Limb (tissue), 2 donors: ENCODE data around the gene CMTM7.
"Not testable (repeated sequence)": the region's sequence is repeated elsewhere in the genome, so short reads cannot be mapped to it uniquely, and the experiment has no call there.

ENCODE experiments used
- DNase-seq, 2 donors: peaks; one replicate each; pipeline ENCODE4 v3.0.0-alpha.2; 2016; ENCODE audit errors: extremely low spot score in 2 of 2

CMTM7 gene

DNA sequence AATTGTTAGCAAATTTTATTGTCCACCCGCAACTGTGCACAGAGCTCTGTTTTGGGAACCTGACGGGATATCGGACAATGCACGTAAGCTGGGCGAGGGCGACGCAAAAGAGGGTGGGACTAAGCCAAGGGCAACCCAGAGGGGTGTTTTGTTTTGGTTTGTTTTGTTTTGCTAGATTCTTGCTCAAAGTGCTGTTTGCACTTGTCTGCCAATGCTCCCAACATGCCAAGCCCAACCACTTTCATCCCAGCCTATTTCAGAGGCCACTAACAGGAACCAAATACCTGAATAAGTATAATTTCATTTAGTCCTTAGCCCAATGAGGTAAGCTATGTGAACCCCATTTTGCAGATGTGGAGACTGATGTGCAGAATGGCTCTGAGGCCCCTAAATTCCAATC lies 9.7 kb upstream of the CMTM7 start:
- no peak for DNase-seq

DNA sequence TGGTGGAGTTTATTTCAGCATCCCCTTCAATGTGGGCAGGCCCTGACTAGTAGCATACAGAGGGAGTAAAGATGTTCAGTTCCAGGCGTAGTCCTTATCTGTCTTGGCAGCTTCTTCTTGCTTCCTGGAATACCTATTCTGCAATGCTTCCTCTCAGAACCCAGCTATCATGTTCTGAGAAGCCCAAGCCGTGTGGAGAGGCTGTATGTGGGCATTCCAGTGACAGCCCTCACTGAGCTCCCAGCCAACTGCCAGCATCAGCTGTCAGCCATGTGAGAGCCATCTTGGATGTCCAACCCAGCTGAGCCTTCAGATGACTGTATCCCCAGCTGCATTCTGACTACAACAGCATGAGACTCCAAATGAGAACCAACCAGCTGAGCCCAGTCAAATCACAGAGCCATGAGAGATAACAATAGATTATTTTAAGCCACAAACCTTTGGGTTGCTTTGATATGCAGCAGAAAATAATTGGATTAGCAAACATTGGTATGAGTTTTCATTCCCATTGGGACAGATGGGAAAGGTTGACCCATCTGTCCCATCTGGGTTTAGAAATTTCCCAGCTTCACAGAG lies 8.4 kb upstream of the CMTM7 start:
- DNase-seq: no peak

DNA sequence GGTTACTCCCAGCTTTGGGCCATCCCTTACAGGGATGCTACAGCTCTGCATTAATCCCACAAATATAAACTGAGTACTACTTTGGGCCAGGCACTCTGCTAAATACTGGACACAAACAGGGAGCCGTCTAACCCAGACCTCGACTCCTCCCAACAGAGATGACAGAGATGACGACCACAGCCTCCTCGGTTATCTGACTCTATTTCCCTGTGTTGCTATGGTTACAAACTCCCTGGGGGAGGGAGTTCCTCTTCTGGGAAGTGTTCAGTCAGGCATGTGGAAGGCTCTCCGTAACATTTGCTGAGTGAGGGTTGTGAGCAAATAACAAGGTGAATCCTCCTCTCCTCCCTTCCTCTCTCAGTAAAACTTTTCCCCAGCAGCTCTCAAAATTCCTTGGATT lies 6.7 kb upstream of the CMTM7 start:
- DNase-seq: peak; percentile 11 to 53

DNA sequence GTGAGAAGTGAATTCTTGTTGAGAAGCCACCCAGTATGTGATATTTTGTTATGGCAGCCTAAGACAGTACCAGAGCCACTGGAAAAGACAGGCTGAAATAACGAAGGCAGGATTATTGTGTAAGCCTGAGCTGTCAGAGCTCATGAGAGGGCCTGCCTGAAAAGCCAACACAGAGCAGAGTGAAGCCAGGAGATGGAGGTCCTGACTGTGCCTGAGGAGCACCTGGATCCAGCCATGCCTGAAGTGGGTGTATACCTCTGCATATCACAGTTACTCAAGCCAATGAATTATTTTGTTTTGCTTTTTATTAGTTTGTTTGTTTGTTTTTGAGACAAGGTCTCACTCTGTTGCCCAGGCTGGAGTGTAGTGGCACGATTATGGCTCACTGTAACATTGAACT lies 4.1 kb upstream of the CMTM7 start:
- DNase-seq: no peak

DNA sequence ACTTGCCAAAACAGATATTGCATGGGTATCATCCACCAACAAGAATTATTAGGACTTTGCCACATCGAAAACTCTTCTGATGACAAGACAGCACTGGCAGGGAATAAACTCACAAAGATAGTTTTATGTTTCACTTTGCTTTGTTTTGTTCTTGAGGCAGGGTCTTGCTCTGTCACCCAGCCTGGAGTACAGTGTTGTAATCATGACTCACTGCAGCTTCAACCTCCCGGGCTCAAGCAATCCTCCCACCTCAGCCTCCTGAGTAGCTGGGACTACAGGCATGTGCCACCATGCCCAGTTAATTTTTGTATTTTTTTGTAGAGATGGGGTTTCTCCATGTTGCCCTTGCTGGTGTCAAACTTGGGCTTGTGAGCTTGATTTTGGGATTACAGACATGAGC lies 2.1 kb upstream of the CMTM7 start:
- not testable (repeated sequence) for DNase-seq

DNA sequence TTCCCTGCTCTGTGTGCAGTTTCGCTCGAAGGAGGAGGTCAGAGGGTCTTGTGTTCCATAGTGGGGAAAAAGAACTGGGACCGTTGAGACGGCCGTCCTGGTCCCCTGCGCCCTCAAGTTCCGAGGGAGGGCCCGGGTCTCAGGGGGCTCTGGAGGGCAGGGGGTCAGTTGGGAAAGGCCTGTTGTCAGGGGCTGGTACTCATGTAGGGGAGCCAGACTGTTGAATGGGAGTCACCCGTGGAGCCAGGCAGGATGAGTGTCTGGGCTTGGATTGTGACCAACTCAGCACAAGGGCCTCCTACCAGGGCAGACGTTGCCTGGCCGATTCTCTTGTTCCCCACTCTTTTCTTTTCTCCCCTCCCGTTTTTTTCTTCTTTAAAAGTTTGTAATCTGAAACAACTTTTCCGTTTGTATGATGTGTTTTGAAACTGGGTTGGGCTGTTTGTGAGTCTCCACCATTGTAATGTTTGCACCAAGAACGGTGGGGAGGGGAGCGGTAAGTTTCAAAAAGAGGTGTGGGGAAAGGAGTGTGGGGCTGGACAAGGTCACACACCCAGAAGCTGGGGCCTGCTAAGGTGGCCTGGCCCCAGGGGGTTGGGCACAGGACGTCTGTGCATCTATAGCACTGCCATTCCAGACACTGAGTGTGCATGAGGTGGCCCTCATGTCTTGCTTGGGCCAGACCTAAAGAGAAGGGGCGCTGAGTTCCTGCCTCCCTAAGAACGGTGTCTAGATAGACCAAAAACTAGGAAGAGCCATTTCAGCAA lies 1.1 kb downstream of the CMTM7 start:
- DNase-seq: peak in 1 of 2 donors; percentile 39

DNA sequence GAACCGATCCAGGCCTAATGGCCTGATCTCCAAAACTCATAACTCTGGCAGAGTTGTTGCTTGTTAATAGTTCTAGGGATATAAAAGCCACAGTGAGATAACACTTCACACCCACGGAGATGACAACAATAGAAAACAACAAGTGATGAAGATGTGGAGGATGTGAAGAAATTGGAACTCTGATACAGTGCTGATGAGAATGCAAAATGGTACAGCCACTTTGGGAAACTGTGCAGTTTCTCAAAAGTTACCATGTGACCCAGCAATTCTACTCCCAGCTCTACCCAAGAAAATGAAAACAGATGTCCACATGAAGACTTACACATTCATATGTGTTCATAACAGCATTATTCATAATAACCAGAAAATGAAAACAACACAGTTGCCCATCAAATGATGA lies 3.8 kb downstream of the CMTM7 start:
- no peak for DNase-seq

DNA sequence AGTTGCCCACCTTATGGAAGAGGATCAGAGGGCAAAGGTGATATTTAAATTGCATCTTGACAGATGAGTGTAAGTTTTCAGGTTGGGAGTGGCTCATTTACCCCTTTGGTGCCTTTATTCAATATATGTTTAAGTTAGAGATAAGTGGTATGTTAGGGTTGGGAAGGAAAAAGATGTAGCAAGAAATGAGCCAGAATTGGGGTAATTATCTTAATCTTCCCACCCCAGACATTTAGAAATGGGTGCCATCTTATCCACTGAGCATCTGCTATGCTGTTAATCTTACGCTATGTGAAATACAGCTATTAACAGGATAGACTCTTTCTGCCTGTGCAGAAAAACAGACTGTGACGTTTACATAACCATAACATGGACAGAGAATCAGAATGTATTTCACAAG lies 6.3 kb downstream of the CMTM7 start:
- DNase-seq: no peak

DNA sequence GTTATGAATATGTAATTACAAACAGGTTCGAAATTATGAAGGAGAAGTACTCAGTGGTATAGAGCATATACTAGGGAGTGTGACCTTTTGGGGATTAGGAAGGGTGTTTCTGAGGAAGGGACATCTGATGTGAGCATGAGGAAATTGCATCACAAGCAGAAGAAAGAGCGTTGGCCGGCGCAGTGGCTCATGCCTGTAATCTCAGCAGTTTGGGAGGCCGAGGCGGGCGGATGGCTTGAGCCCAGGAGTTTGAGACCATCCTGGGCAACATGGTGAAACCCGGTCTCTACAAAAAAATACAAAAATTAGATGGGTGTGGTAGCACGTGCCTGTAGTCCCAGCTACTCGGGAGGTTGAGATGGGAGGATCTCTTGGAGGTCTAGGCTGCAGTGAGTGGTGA lies 6.9 kb downstream of the CMTM7 start:
- DNase-seq: no peak

DNA sequence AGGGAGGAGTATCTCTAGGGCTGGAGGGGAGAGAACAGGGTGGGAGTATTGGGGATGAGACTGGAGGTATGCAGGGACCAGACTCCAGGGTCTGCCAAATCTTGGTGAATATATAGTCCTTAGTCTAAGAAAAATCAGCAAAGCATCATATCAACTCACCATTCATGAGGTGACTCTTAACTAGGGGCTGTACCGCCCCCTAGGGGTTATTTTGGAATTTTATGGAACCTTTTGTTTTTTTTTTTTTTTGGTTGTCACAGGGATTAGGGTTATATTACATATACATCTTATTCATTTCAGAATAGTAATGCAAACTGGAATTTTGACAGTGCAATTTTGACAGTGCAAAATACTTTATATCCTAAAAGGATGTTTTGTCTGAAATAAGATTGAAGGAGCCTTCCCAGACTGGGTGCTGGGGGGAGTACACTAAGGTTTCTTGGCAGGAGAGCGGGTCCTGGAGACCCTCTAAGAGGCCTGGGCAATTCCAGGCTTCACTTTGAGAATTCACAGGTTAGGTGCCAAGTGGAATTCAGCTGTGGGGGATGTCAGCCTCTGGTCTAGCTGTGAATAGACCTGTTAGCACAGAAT lies 7.5 kb downstream of the CMTM7 start:
- no peak for DNase-seq

DNA sequence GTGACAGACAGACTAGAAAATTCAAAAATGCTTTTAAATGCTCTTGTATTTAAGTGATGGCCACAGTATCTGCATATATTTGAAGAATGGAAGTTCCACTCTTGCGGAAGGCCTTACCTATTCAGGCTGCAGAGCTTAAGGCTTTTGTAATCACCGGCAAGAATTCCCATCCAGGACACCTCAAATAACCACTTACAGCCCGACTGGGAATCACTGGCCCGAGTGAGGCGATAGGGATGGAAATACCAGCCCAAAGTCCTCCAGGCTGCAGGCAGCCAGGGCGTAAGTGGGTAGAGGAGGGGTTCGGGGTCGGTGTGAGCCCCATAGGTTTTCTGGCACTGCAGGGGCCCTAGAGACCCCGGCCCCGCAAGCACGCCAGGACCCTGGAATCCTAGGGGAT lies 9.5 kb downstream of the CMTM7 start:
- DNase-seq: no peak

DNA sequence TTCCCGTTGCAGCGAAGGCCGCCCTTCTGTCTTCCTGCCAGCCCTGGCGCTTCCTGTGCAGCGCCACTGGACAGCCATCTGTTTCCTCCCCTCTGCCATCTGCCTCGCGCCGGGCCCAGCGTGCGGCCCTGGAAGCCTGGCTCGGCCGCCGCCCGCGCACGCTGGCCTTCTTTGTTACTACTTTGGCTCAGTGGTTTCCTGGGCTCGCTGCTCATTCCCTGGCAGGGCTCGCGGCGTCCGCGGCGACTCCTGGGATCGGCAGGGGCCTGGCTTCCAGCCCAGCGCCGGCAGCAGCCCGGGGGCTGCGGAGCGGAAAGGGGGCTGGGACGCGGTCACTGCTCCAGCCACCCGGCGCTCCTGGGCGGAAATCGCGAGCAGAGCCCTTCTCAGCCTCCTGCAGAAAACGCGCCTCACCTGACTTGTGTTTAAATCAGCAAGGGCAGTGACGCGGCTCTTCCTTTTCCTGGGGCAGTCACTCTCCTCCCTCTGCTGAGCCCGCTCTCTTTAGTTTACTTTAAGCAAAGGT lies 10.0 kb downstream of the CMTM7 start:
- peak in 1 of 2 donors; percentile 83 for DNase-seq

DNA sequence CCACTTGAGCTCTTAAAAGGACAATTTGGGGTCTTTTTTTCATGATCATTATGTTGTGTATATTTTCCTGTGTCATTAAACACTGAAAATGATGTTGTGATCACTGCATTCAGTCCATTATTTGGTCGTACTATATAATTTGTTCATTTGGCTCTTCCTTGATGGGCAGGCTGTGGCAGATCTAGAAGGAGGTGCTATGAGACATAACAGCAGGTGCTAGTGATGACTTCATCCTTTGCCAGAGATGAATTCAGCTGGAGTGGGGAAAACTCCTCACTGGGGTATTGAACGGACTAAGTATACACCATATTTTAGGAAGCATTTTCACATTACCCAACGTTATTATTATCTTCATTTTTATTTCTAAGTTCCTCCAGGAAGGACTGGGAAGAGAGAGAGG lies 12.0 kb downstream of the CMTM7 start:
- DNase-seq: no peak

DNA sequence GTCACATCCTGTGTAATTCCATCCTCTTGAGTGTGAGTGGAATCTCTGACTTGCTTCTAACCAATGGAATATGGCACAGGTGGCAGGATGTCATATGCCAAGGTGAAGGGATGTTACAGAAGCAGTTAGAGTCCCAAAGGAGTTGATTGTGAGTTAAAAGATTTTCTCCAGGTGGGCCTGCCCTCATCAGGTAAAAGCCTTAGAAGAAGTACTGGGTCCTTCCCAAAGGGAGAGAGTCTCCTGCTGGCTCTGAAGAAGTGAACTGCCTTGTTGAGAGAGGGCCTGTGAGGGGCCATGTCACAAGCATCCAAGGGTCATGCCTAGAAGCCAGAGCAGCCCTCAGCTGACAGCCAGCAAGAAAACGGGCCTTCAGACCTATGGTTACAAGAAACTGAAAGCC lies 13.1 kb downstream of the CMTM7 start:
- DNase-seq: no peak

DNA sequence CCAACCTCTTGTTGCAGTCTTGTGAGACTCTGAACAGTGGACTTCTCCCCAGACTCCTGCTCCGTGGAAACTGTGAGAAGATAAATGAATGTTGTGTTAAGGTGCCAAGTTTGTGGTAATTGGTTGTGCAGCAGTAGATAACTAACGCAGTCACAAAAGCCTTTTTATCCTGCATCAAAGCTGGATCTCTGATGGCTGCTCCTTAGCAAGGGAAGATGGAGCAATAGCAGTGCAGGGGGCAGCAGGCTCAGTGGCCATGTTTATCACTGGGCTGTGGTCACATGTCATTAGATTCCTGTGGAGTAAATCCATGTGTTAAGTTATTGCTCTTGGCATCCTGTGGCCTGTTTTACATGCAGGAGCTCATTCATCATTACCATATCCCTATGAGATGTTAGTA lies 13.5 kb downstream of the CMTM7 start:
- no peak for DNase-seq

DNA sequence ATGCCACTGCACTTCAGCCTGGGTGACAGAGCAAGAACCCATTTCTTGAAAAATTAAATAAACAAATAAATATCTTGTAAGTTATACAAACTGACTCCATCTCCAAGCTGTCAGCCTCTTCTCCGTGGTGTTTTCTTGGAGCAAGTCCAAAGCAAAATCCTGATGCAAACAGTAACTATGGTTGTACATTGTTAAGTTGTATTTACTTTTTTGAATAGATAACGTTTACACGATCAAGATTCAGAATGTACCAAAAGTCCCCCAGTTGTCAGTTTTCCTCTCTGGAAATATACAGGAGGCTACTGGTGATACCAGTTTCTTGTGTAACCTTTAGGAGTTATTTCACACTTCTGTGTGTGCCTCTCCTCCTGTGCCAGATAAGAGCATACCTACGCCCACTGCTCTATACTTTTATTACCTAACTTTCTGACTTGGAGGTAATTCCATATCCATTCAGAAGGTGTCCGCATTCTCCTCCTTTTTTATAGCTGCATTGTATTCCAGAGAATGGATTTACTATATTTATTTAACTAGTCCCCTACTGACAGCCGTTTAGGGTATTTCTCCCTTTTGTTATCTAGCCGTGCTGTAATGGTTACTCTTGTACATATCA lies 14.2 kb downstream of the CMTM7 start:
- no peak for DNase-seq

DNA sequence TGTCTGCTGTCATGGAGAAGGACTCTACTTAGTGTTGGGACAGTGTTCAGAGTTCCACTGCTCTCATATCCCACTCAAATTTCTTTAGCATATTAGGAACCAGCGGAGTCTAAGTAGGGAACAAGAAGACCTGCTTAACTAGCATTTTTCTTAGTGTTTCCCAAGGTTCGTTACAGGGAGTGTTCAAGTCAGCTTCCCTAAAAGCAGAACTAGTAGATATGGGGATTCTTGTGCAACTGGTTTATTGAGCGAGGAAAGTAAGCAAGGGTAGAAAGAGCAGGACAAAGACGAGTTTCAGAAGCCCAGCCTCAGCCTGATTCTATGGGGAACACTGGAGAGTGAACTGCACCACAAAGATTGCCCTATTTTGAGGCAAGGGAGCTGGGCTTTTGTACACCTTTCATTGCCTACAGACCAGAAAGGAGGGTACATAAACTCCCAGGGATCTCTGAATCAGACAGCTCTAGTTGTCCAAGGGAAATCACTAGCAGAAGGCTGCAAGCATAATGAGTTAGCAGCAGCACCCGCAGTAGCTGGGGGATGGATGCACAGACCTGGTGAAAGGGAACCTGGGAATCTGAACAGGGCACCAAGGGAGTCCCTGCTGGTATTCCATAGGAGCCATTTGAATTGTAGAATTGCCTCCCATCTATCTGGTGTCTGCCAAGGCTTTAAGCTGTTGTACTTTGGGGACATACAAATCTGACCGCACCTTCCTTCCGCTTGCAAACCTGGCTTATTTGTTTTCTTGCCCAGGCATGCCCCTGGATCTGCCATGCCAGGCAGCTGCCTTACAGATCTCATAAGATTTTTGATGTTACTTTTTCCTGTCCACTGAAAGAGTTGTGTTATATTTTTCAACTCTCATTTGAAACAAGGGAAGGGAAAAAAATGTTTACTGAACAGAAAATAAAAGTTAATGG lies 15.1 kb downstream of the CMTM7 start:
- DNase-seq: no peak

DNA sequence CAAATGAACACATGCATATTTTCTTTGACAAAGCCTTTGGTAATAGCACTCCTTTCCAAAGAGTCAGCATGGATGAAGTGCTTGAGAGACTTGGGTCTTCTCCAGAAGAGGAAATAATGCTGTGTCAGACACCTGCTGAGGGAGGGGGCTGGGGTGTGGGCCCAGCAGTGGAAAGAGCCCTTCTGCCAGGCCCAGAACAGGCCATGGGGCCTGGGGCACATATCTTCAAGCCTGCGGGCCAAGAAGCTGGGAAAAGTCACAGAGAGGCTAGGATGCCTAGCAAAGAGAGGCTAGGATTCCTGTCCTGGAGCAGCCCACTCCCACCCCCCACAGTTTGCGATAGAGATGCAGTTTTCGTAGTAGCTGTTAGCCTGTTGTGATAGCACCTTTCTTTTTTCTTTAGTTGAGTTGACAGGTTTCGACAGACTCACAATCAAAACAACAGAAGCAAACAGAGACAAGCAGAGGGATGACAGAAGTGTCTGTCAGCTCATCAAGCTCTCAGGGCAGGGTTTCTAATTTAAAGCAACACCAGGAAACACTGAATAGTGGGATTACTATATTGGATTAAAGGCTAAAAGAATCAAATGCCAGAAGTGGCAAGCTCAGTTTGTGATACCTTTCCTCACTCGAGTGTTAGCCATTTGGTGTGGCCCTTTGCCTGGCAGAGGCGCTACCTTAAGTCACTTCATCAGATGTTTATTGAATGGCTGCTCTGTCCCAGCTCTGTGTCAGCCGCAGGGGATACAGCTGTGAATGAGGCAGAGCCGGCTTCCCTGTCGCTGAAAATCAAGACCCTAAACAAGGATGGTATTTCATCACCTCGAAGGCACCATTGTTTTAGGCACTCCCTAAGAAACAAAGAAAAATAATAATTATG lies 19.0 kb downstream of the CMTM7 start:
- DNase-seq: peak in 1 of 2 donors; percentile 27

DNA sequence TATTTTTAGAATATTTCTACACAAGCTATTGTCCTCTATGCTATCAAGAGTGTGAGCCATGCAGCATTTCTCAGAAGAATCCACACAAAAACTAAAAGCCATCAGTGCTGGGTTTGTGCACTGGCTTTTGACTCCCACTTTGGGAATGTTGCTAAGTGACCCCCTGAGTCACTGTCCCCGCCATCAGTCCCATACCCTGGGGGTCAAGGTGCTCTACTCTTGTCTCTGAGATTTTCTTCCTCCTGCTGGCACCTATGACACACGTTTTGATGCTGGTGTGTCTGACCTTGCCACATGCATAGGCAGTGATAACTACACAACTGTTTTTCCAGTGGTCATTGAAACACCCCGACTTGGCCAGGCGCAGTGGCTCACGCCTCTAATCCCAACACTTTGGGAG lies 19.8 kb downstream of the CMTM7 start:
- DNase-seq: peak in 1 of 2 donors; percentile 0

DNA sequence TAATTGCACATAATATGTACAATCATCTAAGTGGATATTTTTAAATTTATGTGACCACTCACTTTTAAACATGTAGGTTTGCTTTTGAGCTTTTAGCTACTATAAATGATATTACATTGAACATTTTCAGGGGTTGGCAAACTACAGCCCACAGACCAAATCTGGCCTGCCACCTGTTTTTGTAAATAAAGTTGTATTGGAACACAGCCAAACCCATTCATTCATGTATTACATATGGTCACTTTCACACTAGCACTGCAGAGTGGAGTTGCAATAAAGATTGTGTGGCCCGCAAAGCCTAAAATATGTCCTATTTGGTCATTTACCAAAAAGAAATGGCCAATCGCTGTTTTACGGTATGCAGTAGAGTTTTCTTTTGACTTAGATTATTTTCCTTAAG lies 21.2 kb downstream of the CMTM7 start:
- DNase-seq: peak in 1 of 2 donors; percentile 7
